H1 (cell line): Measurements from ENCODE around the gene RILP. TPM values are rescaled to one million over a fixed set of nuclear protein-coding genes. Genes with fewer than 3 reads are reported as not detected.

Source experiments
- CTCF ChIA-PET: fragments of 300-600 bp; sonication (Branson Sonifier 250); formaldehyde crosslinking; loops from one replicate; lab custom pipeline; 2021; ENCODE audit not compliant: partially characterized antibody; lab: Charles Lee
- POLR2A ChIA-PET: fragments of 300-600 bp; sonication (Branson Sonifier 250); formaldehyde crosslinking; loops from one replicate; lab custom pipeline; 2021; ENCODE audit warnings: inconsistent platforms; ENCODE audit not compliant: partially characterized antibody; lab: Charles Lee
- DNase-seq, 2 experiments: peaks; one replicate each; pipeline versions ENCODE4 v3.0.0 to v3.0.0-alpha.2; 2010 to 2022; ENCODE audit warnings: low spot score in 2 of 2, low read depth in 1 of 2, mixed read lengths in 1 of 2
- FAIRE-seq: peaks from 2 replicates; lab custom pipeline; 2011; peaks lifted over from hg19 to GRCh38; lab: Jason Lieb, UNC
- H2AFZ ChIP-seq: 2 replicates; pipeline ENCODE4 v1.8.1; 2012; ENCODE audit warnings: low read length, inconsistent platforms
- H2AK5ac ChIP-seq: 2 replicates; pipeline ENCODE4 v1.6.1; 2013; ENCODE audit warnings: low read depth, low read length
- H2BK120ac ChIP-seq: replicated peaks from 2 replicates; pipeline ENCODE3; 2013; ENCODE audit warnings: low read depth, low read length, inconsistent platforms
- H2BK12ac ChIP-seq: 2 replicates; pipeline ENCODE4 v1.6.1; 2013; ENCODE audit warnings: low read depth, low read length
- H2BK15ac ChIP-seq: 2 replicates; pipeline ENCODE4 v1.6.1; 2013; ENCODE audit warnings: low read length
- H2BK20ac ChIP-seq: 2 replicates; pipeline ENCODE4 v1.6.1; 2013; ENCODE audit warnings: low read length
- H2BK5ac ChIP-seq: 2 replicates; pipeline ENCODE4 v1.6.1; 2013; ENCODE audit warnings: low read depth, low read length
- H3K14ac ChIP-seq: 2 replicates; pipeline ENCODE4 v1.6.1; 2013; ENCODE audit warnings: inconsistent platforms; ENCODE audit not compliant: insufficient read length
- H3K18ac ChIP-seq: 2 replicates; pipeline ENCODE4 v1.6.1; 2013; ENCODE audit warnings: low read length; ENCODE audit errors: extremely low read depth
- H3K23ac ChIP-seq: 2 replicates; pipeline ENCODE4 v1.6.1; 2013; ENCODE audit warnings: inconsistent platforms; ENCODE audit not compliant: insufficient read length
- H3K23me2 ChIP-seq: 2 replicates; pipeline ENCODE4 v1.6.1; 2013; ENCODE audit warnings: low read depth, low read length
- H3K27ac ChIP-seq: 2 replicates; pipeline ENCODE4 v1.6.1; 2011; ENCODE audit warnings: low read depth, low read length, inconsistent platforms
- H3K27me3 ChIP-seq, 4 experiments: replicated peaks in 1 of 4; 1 replicate in 1 of 4; 2 replicates in 3 of 4; pipeline versions ENCODE4 v1.6.1 to v1.8.1; 2011 to 2013; ENCODE audit warnings: low read length in 3 of 4, mild to moderate bottlenecking in 3 of 4, inconsistent platforms in 2 of 4, mixed read lengths in 2 of 4, moderate library complexity in 1 of 4; ENCODE audit not compliant: control insufficient read depth in 3 of 4, insufficient read depth in 3 of 4; ENCODE audit errors: extremely low read depth in 1 of 4
- H3K36me3 ChIP-seq, 4 experiments: 2 replicates each; pipeline versions ENCODE4 v1.6.1 to v1.8.1; 2011 to 2013; ENCODE audit warnings: mild to moderate bottlenecking in 4 of 4, low read length in 3 of 4, moderate library complexity in 2 of 4, control low read depth in 1 of 4, inconsistent platforms in 1 of 4; ENCODE audit not compliant: insufficient read depth in 4 of 4, control insufficient read depth in 2 of 4
- H3K4ac ChIP-seq: replicated peaks from 2 replicates; pipeline ENCODE3; 2013; ENCODE audit warnings: low read length, low read depth, mixed read lengths, inconsistent platforms; ENCODE audit not compliant: insufficient read length
- H3K4me1 ChIP-seq, 4 experiments: replicated peaks in 1 of 4; 1 replicate in 1 of 4; 2 replicates in 3 of 4; pipeline versions ENCODE4 v1.6.1 to v1.8.1; 2011 to 2013; ENCODE audit warnings: low read length in 3 of 4, inconsistent platforms in 2 of 4, mixed read lengths in 1 of 4; ENCODE audit not compliant: insufficient read depth in 4 of 4, control insufficient read depth in 3 of 4
- H3K4me2 ChIP-seq, 2 experiments: 2 replicates each; pipeline versions ENCODE4 v1.6.1 to v1.8.1; 2011 to 2013; ENCODE audit warnings: low read depth in 2 of 2, low read length in 2 of 2, control low read depth in 1 of 2, inconsistent platforms in 1 of 2, mild to moderate bottlenecking in 1 of 2; ENCODE audit not compliant: insufficient read depth in 1 of 2
- H3K4me3 ChIP-seq, 4 experiments: fragments of 200-600, 300-600 bp in 1 of 4; sonication (generic), shearing (Covaris generic), sonication (Bioruptor Twin) in 1 of 4; 2 replicates each; pipeline versions ENCODE4 v1.5.1 to v1.8.1; 2011 to 2016; ENCODE audit warnings: low read length in 4 of 4, low read depth in 3 of 4, control low read depth in 2 of 4, inconsistent platforms in 2 of 4, mild to moderate bottlenecking in 2 of 4, mixed read lengths in 1 of 4, moderate library complexity in 1 of 4; ENCODE audit not compliant: insufficient read depth in 2 of 4; ENCODE audit errors: extremely low read depth in 1 of 4
- H3K56ac ChIP-seq: replicated peaks from 2 replicates; pipeline ENCODE3; 2013; ENCODE audit warnings: low read depth, mild to moderate bottlenecking, mixed read lengths, low read length, inconsistent platforms; ENCODE audit not compliant: insufficient read length
- H3K79me1 ChIP-seq: 2 replicates; pipeline ENCODE4 v1.6.1; 2013; ENCODE audit warnings: low read depth, low read length, control low read depth
- H3K79me2 ChIP-seq, 2 experiments: 2 replicates each; pipeline versions ENCODE4 v1.6.1 to v1.8.1; 2012 to 2013; ENCODE audit warnings: low read length in 2 of 2, mild to moderate bottlenecking in 2 of 2, inconsistent platforms in 1 of 2; ENCODE audit not compliant: insufficient read depth in 2 of 2, control insufficient read depth in 1 of 2
- H3K9ac ChIP-seq, 4 experiments: replicated peaks in 1 of 4; 1 replicate in 1 of 4; 2 replicates in 3 of 4; pipeline versions ENCODE4 v1.6.1 to v1.8.1; 2011 to 2013; ENCODE audit warnings: low read depth in 3 of 4, low read length in 3 of 4, control low read depth in 2 of 4, mild to moderate bottlenecking in 2 of 4, moderate library complexity in 2 of 4, inconsistent platforms in 1 of 4; ENCODE audit errors: extremely low read depth in 1 of 4
- H3K9me3 ChIP-seq, 2 experiments: 2 replicates each; pipeline versions ENCODE4 v1.6.1 to v1.8.1; 2012 to 2013; ENCODE audit warnings: mild to moderate bottlenecking in 2 of 2, moderate library complexity in 2 of 2, control low read depth in 1 of 2, inconsistent platforms in 1 of 2, low read depth in 1 of 2, low read length in 1 of 2, mixed read lengths in 1 of 2; ENCODE audit not compliant: insufficient read depth in 2 of 2
- H4K20me1 ChIP-seq, 2 experiments: replicated peaks in 1 of 2; 2 replicates each; pipeline versions ENCODE3 to v1.8.1; 2011 to 2013; ENCODE audit warnings: inconsistent platforms in 2 of 2, low read length in 2 of 2, mild to moderate bottlenecking in 1 of 2; ENCODE audit not compliant: insufficient read depth in 2 of 2, control insufficient read depth in 1 of 2
- H4K5ac ChIP-seq: 2 replicates; pipeline ENCODE4 v1.6.1; 2013; ENCODE audit warnings: low read length, low read depth, mixed read lengths, inconsistent platforms; ENCODE audit not compliant: insufficient read length
- H4K8ac ChIP-seq: 2 replicates; pipeline ENCODE4 v1.8.0; 2013; ENCODE audit warnings: mild to moderate bottlenecking, moderate library complexity, low read length, inconsistent platforms; ENCODE audit not compliant: insufficient read depth; ENCODE audit errors: extremely low read depth
- H4K91ac ChIP-seq: replicated peaks from 2 replicates; pipeline ENCODE3; 2013; ENCODE audit warnings: low read length, mixed read lengths, inconsistent platforms; ENCODE audit not compliant: insufficient read length
- BCL11A ChIP-seq, 2 experiments: IDR thresholded peaks; one replicate each; pipeline ENCODE4 v1.6.1; 2011; ENCODE audit warnings: low read depth in 2 of 2, low read length in 2 of 2, mild to moderate bottlenecking in 2 of 2
- CREB1 ChIP-seq: IDR thresholded peaks from 2 replicates; pipeline ENCODE4 v1.6.1; 2012; ENCODE audit warnings: inconsistent platforms
- GABPA ChIP-seq: IDR thresholded peaks from 2 replicates; pipeline ENCODE4 v1.6.1; 2011; ENCODE audit warnings: mild to moderate bottlenecking, low read length, moderate library complexity, borderline replicate concordance; ENCODE audit not compliant: insufficient read depth
- GTF2F1 ChIP-seq: IDR thresholded peaks from 2 replicates; pipeline ENCODE4 v1.6.1; 2012; ENCODE audit warnings: low read depth, low read length, improper control_type of control experiment, borderline replicate concordance
- POLR2A ChIP-seq, 2 experiments: IDR thresholded peaks; 1 replicate in 1 of 2; 2 replicates in 1 of 2; pipeline ENCODE4 v1.6.1; 2011; ENCODE audit warnings: low read depth in 2 of 2, low read length in 2 of 2, mild to moderate bottlenecking in 2 of 2; ENCODE audit errors: control extremely low read depth in 1 of 2
- RBBP5 ChIP-seq: IDR thresholded peaks from 2 replicates; pipeline ENCODE4 v1.7.1; 2012; ENCODE audit warnings: low read depth, mild to moderate bottlenecking, inconsistent platforms, low read length, moderate library complexity, borderline replicate concordance
- SIN3A ChIP-seq, 2 experiments: IDR thresholded peaks in 1 of 2; conservative IDR thresholded peaks in 1 of 2; 2 replicates each; pipeline ENCODE4 v1.6.1; 2011 to 2012; ENCODE audit warnings: low read length in 2 of 2, improper control_type of control experiment in 1 of 2, low read depth in 1 of 2, mild to moderate bottlenecking in 1 of 2
- SP1 ChIP-seq: IDR thresholded peaks from 2 replicates; pipeline ENCODE4 v1.6.1; 2011; ENCODE audit warnings: low read depth, low read length
- TAF7 ChIP-seq: optimal IDR thresholded peaks from 2 replicates; pipeline ENCODE3; 2011; ENCODE audit warnings: low read depth, mild to moderate bottlenecking, inconsistent platforms, low read length, moderate library complexity, borderline replicate concordance
- TBP ChIP-seq: IDR thresholded peaks from 2 replicates; pipeline ENCODE4 v1.6.1; 2011; ENCODE audit warnings: low read depth, low read length, improper control_type of control experiment
- YY1 ChIP-seq: IDR thresholded peaks from 2 replicates; pipeline ENCODE4 v1.6.1; 2011; ENCODE audit warnings: low read depth, mild to moderate bottlenecking, low read length
- ZNF274 ChIP-seq: IDR thresholded peaks from 2 replicates; pipeline ENCODE4 v1.7.0; 2012; ENCODE audit warnings: low read length, borderline replicate concordance; ENCODE audit errors: extremely low read depth
- WGBS, 2 experiments: shearing (Covaris generic) in 1 of 2; methylation state at CpG; one replicate each; pipeline versions ENCODE4 v1.1.6 to v1.1.7; 2013 to 2015; ENCODE audit warnings: low lambda C conversion rate in 2 of 2, mixed read lengths in 2 of 2, inconsistent platforms in 1 of 2, low coverage in 1 of 2, missing lambda C conversion rate in 1 of 2; ENCODE audit not compliant: insufficient replicate concordance in 2 of 2, insufficient coverage in 1 of 2, insufficient read length in 1 of 2; ENCODE audit errors: extremely low coverage in 1 of 2, missing lambda C conversion rate in 1 of 2; 5-methylcytosine and 5-hydroxymethylcytosine counted together
- polyA plus RNA-seq, 7 experiments: library from polyadenylated mRNA; depleted of rRNA in 3 of 7; stranded (reverse) in 5 of 7; unstranded in 2 of 7; fragments of >200 nt in 5 of 7; fragments of 200-250 nt in 2 of 7; gene quantifications; 1 replicate in 5 of 7; 2 replicates in 1 of 7; 4 replicates in 1 of 7; pipeline versions ENCODE4 v1.2.1 to v1.2.3, GENCODE V29; 2011 to 2013; ENCODE audit warnings: missing spikeins in 2 of 7, mixed read lengths in 2 of 7
- total RNA-seq: library from RNA; stranded (reverse); fragmentation: NEBNext Ultra II Directional; extraction: Animal tissue kit (Norgen Biotek cat#: 25700); gene quantifications from 2 replicates; pipeline ENCODE4 v1.2.1, GENCODE V29; 2021

Gene RILP
- total and polyA plus RNA-seq, 2 of the 8 experiments (the other 6 are each of a cell fraction or from before 2014, with no cell fraction given), result 6.8 to 7.2 TPM

DNA sequence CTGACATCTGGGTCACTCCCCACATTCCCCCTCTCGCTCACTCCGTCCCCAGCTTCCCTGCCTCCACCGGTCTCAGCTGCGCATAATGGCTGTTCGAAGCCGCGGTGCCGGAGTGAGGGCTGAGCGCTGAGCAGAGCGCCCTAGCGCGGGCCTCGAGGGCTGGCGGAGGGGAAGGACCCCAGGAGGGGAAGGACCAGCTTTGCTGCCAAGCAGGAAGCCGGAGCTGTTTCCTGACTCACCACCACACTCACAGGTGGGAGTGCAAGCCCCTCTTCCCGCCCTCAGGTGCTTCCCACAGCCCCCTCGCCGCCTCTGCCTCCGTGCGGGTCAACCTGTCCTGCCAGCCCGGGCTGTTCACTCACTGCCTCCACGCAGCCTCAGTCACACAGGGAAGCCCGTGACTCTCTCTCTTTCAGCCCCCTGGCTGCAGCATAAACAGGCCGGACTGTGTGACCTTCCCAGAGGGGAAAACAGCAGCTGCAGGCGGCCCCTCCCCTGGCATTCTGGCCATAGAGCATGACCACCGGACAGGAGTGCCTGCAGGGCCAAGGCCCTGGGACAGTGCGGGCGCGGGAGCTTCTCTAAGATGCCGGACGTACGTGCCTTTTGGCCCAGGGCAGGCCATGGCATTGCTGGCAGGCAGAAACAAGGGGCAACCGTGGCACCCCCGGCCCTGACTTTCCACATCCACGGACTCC, 44.7 kb downstream of the RILP start:
- peaks cover 0 to 14% (median 11%) of the 10 kb centered on the region in 4 experiments; a peak in 6 of 7 replicates for H3K4me1 ChIP-seq
- no peak overlapping the region for H2BK15ac ChIP-seq
- no peak for FAIRE-seq
- peak overlapping the region; percentile 33 to 50; a peak in 3 of 4 replicates for H3K4me2 ChIP-seq
- H3K23me2 ChIP-seq, result no peaks in the 10 kb centered on the region
- H4K91ac ChIP-seq, result peak overlapping the region; percentile 91
- 60% methylated on average over 34 of the region's 35 CpGs; no CpG with 5 or more reads in 1 of the 2 experiments for WGBS, 2 experiments
- H3K79me1 ChIP-seq, result no peaks in the 10 kb centered on the region
- CTCF ChIA-PET, result interaction anchor here (1.0 to 3.1 kb wide), 7 partner anchors 11 to 95 kb away, joined by 3 to 9 read pairs (median 4); no protein-coding TSS in a partner anchor
- peak in 1 of 2 experiments; percentile 66 for DNase-seq
- no peak overlapping the region for H2BK20ac ChIP-seq
- no peak overlapping the region for H3K27ac ChIP-seq
- no peaks in the 10 kb centered on the region for H3K36me3 ChIP-seq
- H3K14ac ChIP-seq, result no peak overlapping the region
- peaks cover 5 to 10% of the 10 kb centered on the region in 2 experiments; a peak in 2 of 4 replicates for H3K9me3 ChIP-seq
- peak overlapping the region; percentile 60 for H3K4ac ChIP-seq
- peak overlapping the region; percentile 71 for H4K5ac ChIP-seq
- no peaks in the 10 kb centered on the region for H4K20me1 ChIP-seq
- peak overlapping the region; percentile 90; the same call in 1 of the 2 replicates for H2BK12ac ChIP-seq
- H3K56ac ChIP-seq, result no peak overlapping the region
- H2AK5ac ChIP-seq, result no peak overlapping the region
- POLR2A ChIA-PET, result interaction anchor here (0.5 to 2.0 kb wide), 6 partner anchors 18 to 79 kb away, joined by 3 to 6 read pairs (median 3); partner anchors contain the start of gene SLC43A2
- no peak overlapping the region for H2BK5ac ChIP-seq
- H4K8ac ChIP-seq, result peak overlapping the region; percentile 62; the same call in 1 of the 2 replicates
- H3K4me3 ChIP-seq, result peak overlapping the region in 1 of 4 experiments; percentile 22; a peak in 1 of 8 replicates
- no peak overlapping the region for H3K9ac ChIP-seq
- no peak overlapping the region for H3K23ac ChIP-seq
- H2BK120ac ChIP-seq, result no peak overlapping the region
- H3K79me2 ChIP-seq, result no peaks in the 10 kb centered on the region
- peak overlapping the region; percentile 13; the same call in 1 of the 2 replicates for H3K18ac ChIP-seq
- peak overlapping the region; percentile 28; the same call in 1 of the 2 replicates for H2AFZ ChIP-seq
- no peaks in the 10 kb centered on the region for H3K27me3 ChIP-seq
- peak; percentile 21; the same call in 1 of the 2 replicates for TF ChIP-seq TBP
- TF ChIP-seq TAF7, result no peak
- no peak for TF ChIP-seq POLR2A (IDR thresholded peaks at IDR 0.05; ENCODE audit: control extremely low read depth in 1 of 2, low read depth in 2 of 2, low read length in 2 of 2)
- TF ChIP-seq RBBP5, result 0 out of 2 replicates have a peak, but pooled peaks have one; percentile 32
- TF ChIP-seq YY1, result peak; percentile 68
- TF ChIP-seq ZNF274, result no peak
- TF ChIP-seq GABPA, result 0 out of 2 replicates have a peak, but pooled peaks have one; percentile 54
- no peak for TF ChIP-seq BCL11A (IDR thresholded peaks at IDR 0.05; ENCODE audit: low read depth in 2 of 2, low read length in 2 of 2)
- TF ChIP-seq CREB1, result no peak
- TF ChIP-seq SP1, result no peak
- no peak for TF ChIP-seq GTF2F1
- TF ChIP-seq SIN3A (conservative IDR thresholded peaks at IDR 0.05 in 1 of 2, IDR thresholded peaks at IDR 0.05 in 1 of 2; ENCODE audit: low read depth in 1 of 2, low read length in 2 of 2), result no peak
